NCI-H128 (cell line): ENCODE measurements around the gene TRNT1.
A peak's percentile ranks its signal among the peaks of the same experiment; 100 is the strongest.

Experiments
- DNase-seq: peaks from one replicate; lab custom pipeline; 2025; ENCODE audit not compliant: unreplicated experiment; lab: John Stamatoyannopoulos, UW

Gene TRNT1

GRCh38 chr3:3126477-3127431 is at the start of gene TRNT1:
Gene TRNT1, plus strand, starts transcription at chr3:3126940. Its CDS starts 2,101 bp downstream, at chr3:3129041.
- peak; percentile 72 for DNase-seq

- no peak for DNase-seq
Observed at GRCh38 chr3:3080309-3080708, 46.4 kb upstream of the TRNT1 start.

DNA sequence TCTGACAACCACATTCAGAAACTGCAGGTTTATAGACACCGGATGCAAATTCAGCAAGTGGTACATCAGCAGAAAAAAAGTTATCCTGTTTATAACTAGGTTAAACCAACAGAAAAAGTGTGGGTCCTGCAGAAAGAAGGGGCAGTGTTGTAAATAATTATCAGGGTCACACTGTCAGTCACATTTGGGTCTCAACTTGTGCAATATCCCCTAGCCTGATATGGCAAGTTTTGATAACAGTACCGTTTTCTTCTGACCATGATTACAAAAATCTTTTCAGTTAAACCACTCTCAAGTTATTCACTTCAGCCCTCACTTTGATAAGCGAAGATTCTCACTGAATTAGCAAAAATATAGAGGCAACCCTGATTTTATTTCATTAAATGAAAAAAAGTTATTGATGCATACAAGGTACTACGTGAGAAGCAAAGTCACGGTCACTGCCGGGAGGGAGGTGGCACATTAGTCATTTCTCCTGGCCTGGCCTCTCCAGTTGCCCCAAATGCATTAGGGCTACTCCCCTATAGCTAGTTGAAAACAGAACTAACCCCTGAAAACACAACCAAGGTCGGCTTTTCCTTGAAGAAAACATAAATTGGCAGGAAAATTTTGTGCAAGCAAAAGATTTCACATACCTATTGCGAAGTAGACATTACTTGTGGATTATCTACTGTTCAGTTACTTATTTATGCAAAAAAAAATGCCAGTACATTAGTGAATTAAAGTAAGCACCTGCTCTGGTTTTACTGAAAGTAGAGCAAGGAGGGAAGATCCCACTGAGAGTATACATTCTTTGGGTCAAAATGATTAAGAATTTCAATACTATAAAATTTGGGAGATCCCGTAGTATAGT is 45.1 kb upstream of the TRNT1 start:
- no peak for DNase-seq

- no peak for DNase-seq
Observed at GRCh38 chr3:3082234-3082924, 44.4 kb upstream of the TRNT1 start.

DNA sequence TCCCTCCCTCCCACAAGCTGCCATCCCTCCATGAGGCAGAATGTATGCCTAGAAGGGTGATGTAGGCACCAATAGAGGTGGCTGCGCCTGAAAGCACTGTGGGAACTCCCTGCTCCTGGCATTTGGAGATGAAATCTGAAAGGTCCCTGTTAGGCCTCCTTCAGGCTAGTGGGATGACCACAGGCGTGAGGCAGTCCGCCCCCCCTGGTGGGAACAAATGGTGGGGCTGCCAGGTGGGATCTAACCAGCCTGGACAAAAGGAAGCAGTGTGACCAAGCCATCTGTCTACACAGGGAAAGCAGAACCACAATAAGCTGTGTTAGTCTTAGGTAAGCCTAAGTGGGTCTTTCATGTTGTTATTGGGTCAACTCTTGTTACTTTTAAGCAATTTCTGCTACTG is 41.9 kb upstream of the TRNT1 start:
- DNase-seq, result no peak

DNA sequence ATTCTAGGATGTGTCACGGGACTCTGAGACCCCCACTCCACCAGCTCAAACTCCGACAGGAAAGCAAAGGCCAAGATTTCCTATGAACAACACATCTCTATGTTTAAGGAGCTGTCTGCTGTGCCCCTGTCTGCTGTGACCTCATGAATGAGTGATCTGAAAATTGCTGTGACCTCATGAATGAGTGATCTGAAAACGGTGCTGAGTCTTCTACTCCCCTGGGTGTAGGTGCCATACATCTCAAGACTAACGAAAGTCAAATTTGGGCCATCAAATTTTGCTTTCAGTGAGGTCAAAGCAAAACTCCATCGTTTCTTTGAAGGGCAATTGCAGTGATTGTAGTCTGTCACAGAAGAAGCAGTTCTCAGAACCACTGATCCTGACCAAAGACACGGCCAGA is 41.0 kb upstream of the TRNT1 start:
- DNase-seq, result no peak

- DNase-seq, result no peak
Observed at GRCh38 chr3:3086239-3086638, 40.5 kb upstream of the TRNT1 start.

GRCh38 chr3:3087279-3087678 is 39.5 kb upstream of the TRNT1 start:
- DNase-seq, result no peak

GRCh38 chr3:3087716-3088465 is 38.8 kb upstream of the TRNT1 start:
- DNase-seq, result no peak

- DNase-seq, result no peak
Observed at GRCh38 chr3:3089017-3089416, 37.7 kb upstream of the TRNT1 start.

DNA sequence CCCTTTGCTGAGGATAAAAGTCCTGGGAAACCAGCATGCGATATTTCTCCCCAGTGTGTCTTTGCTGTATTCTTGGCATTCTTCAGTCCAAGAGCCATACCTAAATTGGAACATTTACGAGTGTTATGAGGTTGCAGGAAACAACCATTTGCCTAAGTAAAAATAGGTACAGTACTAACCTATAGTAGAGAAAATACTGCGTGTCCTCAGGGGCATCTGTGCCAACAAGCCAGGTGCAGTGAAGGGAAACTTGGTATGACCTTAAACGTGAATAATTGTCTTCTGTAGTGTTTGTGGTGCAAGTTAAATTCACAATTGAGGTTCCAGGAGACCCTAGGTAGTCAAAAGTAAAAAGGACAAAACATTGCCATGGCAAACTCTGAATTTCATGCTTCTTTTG is 28.8 kb upstream of the TRNT1 start:
- no peak for DNase-seq

DNA sequence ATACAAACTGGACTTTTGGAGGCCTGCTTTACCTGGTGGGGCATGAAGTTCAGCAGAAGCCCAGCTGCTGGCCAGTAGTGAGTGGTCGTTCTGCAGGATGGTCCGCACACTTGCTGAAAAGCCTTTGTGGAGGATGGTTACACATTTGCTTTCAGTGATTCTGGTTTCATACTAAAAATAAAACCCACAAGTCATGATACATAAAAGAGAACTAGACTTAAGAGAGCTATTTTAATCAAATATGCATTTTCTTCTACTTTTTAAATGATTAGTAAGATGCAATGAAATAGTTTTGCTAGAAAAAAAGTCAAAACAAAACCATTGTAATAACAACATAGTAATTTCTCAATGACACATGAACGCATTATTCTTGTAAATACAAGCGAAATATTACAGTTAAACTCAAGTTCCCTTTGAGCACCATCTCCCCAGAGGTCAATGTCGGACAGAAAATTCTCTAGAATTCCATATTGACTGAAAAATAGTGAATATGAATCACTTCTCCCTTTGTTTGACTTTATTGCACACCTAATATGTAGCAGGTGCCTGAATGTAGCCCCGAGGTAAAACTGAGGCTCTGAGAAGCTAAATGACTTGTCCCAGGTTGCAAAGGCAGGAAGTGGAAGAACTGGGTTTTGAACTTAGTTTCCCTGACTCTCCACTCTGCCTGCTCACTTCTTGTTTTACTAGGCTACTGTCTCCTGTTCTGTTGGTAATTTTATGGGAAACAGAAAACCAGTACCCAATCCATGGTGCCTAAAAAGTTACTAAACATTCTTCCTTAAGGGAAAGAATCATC is 24.9 kb upstream of the TRNT1 start:
- no peak for DNase-seq

DNA sequence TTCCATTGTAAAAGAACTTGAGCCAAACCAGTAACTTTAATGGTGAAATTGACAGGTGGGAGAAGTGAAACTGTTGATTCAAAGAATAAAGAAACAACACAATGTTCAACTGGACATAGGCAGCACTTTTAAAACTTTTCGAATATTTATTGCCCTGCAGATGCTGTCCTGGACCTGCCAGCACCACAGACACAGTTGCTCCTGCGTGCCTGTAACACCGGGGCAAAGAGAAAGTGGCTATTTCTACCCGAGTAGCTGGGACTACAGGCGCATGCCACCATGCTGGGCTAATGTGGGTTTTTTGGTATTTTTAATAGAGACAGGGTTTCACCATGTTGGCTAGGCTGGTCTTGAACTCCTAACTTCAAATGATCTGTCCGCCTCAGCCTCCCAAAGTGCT is 24.0 kb upstream of the TRNT1 start:
- no peak for DNase-seq

DNA sequence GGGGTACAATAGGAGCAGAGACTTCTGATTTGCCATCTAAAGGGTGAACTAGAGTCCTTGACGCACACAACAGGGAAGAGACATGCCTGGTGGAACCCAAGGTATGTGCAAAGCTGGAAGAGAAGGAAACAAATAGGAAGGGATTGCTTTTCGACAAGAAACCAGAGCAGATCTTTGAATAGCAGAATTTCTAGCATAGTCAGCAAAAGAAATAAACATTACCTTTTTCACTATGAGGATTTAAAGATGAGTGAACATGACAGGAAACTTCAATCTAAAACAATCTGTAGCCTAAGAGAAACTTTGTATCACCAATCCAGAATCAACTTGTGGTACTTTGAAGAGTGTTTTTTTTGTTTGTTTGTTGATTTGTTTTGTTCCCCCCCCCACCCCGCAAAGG is 21.5 kb upstream of the TRNT1 start:
- no peak for DNase-seq

GRCh38 chr3:3105815-3106214 is 20.9 kb upstream of the TRNT1 start:
- no peak for DNase-seq

DNA sequence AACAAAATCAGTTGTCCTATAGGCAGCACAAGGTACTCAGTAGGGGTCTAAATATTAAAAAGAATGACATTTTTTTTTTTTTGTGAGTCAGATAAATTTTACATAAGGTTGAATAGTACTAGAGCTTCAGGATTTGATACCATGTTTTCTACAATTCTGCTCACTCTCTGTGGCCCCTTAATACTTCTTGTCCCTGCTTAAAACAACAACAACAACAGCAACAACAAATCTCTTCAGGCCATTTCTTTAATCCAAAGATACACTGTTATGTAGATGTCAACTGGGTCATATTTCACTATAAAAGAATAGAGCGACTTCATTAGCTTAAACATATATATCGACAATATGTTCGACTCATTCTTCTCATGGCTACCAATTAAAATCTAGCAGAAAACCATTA is 19.6 kb upstream of the TRNT1 start:
- DNase-seq, result no peak

- DNase-seq, result no peak
Observed at GRCh38 chr3:3107858-3108257, 18.9 kb upstream of the TRNT1 start.

DNA sequence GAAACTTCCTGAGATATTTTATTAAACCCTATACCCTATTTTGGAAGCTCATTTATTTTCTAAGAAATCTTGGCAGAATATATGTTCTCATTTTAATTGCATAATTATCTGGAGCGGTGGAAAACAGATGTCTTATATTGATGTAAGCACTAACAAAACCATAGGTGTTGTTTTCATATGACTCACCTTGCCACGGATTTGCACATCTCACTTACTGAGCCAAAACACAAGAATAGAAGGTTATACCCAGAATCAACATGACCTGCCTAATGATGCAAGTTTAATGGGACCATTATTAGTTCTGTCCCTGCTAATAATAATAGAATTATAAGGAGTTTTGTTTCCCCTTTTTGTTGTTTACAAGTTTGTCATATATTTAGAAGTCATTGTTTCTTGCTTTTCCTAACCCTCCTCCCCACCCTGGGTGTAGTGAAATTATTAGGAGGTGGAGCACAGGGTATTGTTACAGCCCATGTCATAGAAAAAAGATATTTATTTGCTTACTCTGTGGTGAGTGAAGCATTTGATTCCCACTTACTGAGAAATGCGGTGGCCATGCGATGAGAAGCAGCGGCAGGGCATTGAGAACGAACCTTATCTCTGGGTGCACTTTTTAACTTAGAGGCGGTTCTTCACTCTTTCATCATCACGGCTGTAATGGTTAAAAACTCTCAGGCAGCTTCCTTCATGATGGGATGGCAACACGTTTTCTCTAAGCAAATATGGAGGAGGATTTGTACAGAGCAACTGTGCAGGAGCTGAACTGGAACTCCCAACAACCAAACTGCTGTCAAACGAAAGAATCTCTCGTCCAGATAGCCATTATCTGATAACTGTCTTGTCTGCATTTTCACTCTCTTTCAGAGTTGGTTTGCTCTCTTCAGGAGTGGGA is 17.1 kb upstream of the TRNT1 start:
- DNase-seq, result no peak

- DNase-seq, result peak; percentile 27
Observed at GRCh38 chr3:3110299-3110630, 16.5 kb upstream of the TRNT1 start, which contains the start of gene IL5RA. Gene IL5RA, minus strand, starts transcription at chr3:3110374. Its CDS starts 5,390 bp downstream, at chr3:3104984.
